Osteoblast (primary cell): Measurements from ENCODE around the gene TBC1D9B. TPM values are rescaled to one million over a fixed set of nuclear protein-coding genes. Genes with fewer than 3 reads are reported as not detected.

ENCODE experiments used
- DNase-seq: peaks from one replicate; pipeline ENCODE4 v3.0.0; 2011; ENCODE audit warnings: low spot score, mixed read lengths; ENCODE audit not compliant: insufficient read length; ENCODE audit errors: missing footprints
- H2AFZ ChIP-seq: 2 replicates; pipeline ENCODE4 v1.6.0; 2011; ENCODE audit warnings: mild to moderate bottlenecking, low read length
- H3K27ac ChIP-seq: 2 replicates; pipeline ENCODE4 v1.5.1; 2011; ENCODE audit warnings: mild to moderate bottlenecking, low read depth, low read length, moderate library complexity
- H3K27me3 ChIP-seq: 2 replicates; pipeline ENCODE4 v1.6.0; 2012; ENCODE audit warnings: mild to moderate bottlenecking, control low read depth, inconsistent platforms, low read length, moderate library complexity; ENCODE audit not compliant: insufficient read depth
- H3K36me3 ChIP-seq: 2 replicates; pipeline ENCODE4 v1.5.1; 2011; ENCODE audit warnings: mild to moderate bottlenecking, low read length, control low read depth, moderate library complexity; ENCODE audit not compliant: insufficient read depth
- H3K4me1 ChIP-seq: 2 replicates; pipeline ENCODE4 v1.5.1; 2011; ENCODE audit warnings: mild to moderate bottlenecking, low read length, control low read depth, moderate library complexity; ENCODE audit not compliant: insufficient read depth
- H3K4me2 ChIP-seq: 2 replicates; pipeline ENCODE4 v1.6.0; 2011; ENCODE audit warnings: mild to moderate bottlenecking, low read length; ENCODE audit not compliant: insufficient read depth
- H3K4me3 ChIP-seq: fragments of 200-600 bp; sonication (generic); 3 replicates; pipeline ENCODE4 v1.5.1; 2012; ENCODE audit warnings: mild to moderate bottlenecking, low read length, inconsistent platforms; ENCODE audit not compliant: insufficient read depth
- H3K79me2 ChIP-seq: 2 replicates; pipeline ENCODE4 v1.6.0; 2012; ENCODE audit warnings: mild to moderate bottlenecking, low read length, control low read depth, inconsistent platforms; ENCODE audit not compliant: insufficient read depth
- H3K9me3 ChIP-seq: 2 replicates; pipeline ENCODE4 v1.5.1; 2011; ENCODE audit warnings: low read depth, low read length, control low read depth
- H4K20me1 ChIP-seq: 2 replicates; pipeline ENCODE4 v1.6.0; 2012; ENCODE audit warnings: mild to moderate bottlenecking, low read length, control low read depth; ENCODE audit not compliant: insufficient read depth
- CTCF ChIP-seq: IDR thresholded peaks from 2 replicates; pipeline ENCODE4 v1.5.1; 2011; ENCODE audit warnings: mild to moderate bottlenecking, low read depth, low read length, moderate library complexity; ENCODE audit errors: extremely low read depth
- total RNA-seq: library from RNA; depleted of rRNA; stranded (reverse); fragments of >200 nt; gene quantifications from 2 replicates; pipeline ENCODE4 v1.2.3, GENCODE V29; 2012

TBC1D9B gene
- total RNA-seq, 1 donor = 89.4 TPM

- H3K9me3 ChIP-seq = no peaks in the 10 kb centered on the region
- no peak for TF ChIP-seq CTCF
- no peaks in the 10 kb centered on the region for H3K27me3 ChIP-seq
- H3K4me3 ChIP-seq = peak overlapping the region; percentile 66
- peak; percentile 70 for DNase-seq
- no peak overlapping the region for H3K27ac ChIP-seq
- peaks cover 27% of the 10 kb centered on the region for H3K79me2 ChIP-seq
- no peak overlapping the region for H2AFZ ChIP-seq
- peak overlapping the region; percentile 82 for H3K4me2 ChIP-seq
- H3K4me1 ChIP-seq = peaks cover 37% of the 10 kb centered on the region
- peaks cover 12% of the 10 kb centered on the region for H4K20me1 ChIP-seq
- H3K36me3 ChIP-seq = no peaks in the 10 kb centered on the region
Observed at GRCh38 chr5:179817470-179817840, 90.2 kb downstream of the TBC1D9B start.

GRCh38 chr5:179816796-179817469 lies 90.8 kb downstream of the TBC1D9B start:
- DNase-seq = peak; percentile 82
- Histone ChIP-seq H3K27ac (no peak overlapping the region), H3K27me3 (no peaks in the 10 kb centered on the region), H3K4me2 (peak overlapping the region; percentile 82), H3K4me1 (peaks cover 32% of the 10 kb centered on the region), H3K36me3 (no peaks in the 10 kb centered on the region), H3K4me3 (peak overlapping the region; percentile 66), H4K20me1 (peaks cover 7% of the 10 kb centered on the region), H3K79me2 (peaks cover 21% of the 10 kb centered on the region), H3K9me3 (no peaks in the 10 kb centered on the region), H2AFZ (no peak overlapping the region)
- no peak for TF ChIP-seq CTCF

- peak overlapping the region; percentile 66 for H3K4me3 ChIP-seq
- TF ChIP-seq CTCF = no peak
- DNase-seq = no peak
- no peak overlapping the region for H2AFZ ChIP-seq
- H3K27me3 ChIP-seq = no peaks in the 10 kb centered on the region
- H3K4me1 ChIP-seq = peaks cover 30% of the 10 kb centered on the region
- H3K27ac ChIP-seq = no peak overlapping the region
- H3K4me2 ChIP-seq = peak overlapping the region; percentile 82
- peaks cover 2% of the 10 kb centered on the region for H4K20me1 ChIP-seq
- no peaks in the 10 kb centered on the region for H3K9me3 ChIP-seq
- peaks cover 16% of the 10 kb centered on the region for H3K79me2 ChIP-seq
- no peaks in the 10 kb centered on the region for H3K36me3 ChIP-seq
Observed at GRCh38 chr5:179816401-179816795, 91.3 kb downstream of the TBC1D9B start.

- peak; percentile 60 for DNase-seq
- Histone ChIP-seq H3K27me3 (no peaks in the 10 kb centered on the region), H3K36me3 (no peaks in the 10 kb centered on the region), H3K79me2 (peaks cover 9% of the 10 kb centered on the region), H3K4me2 (no peak overlapping the region), H3K27ac (no peak overlapping the region), H4K20me1 (no peaks in the 10 kb centered on the region), H3K9me3 (no peaks in the 10 kb centered on the region), H3K4me3 (no peak overlapping the region), H3K4me1 (peaks cover 30% of the 10 kb centered on the region), H2AFZ (no peak overlapping the region)
- no peak for TF ChIP-seq CTCF
Observed at GRCh38 chr5:179815491-179816249, 92.0 kb downstream of the TBC1D9B start.
